CD1c-positive myeloid dendritic cell (primary cell): ENCODE data around the gene ANO2.

Experiments used
- DNase-seq: peaks from one replicate; pipeline ENCODE4 v3.0.0-alpha.2; 2016; ENCODE audit errors: extremely low spot score

Gene ANO2

GRCh38 chr12:5945071-5946008 lies at the start of gene ANO2:
Gene ANO2, minus strand, starts transcription at chr12:5945259. Its CDS starts 42 bp downstream, at chr12:5945217.
- DNase-seq = no peak

- no peak for DNase-seq
Observed at GRCh38 chr12:5989621-5990020, 44.6 kb upstream of the ANO2 start.

- DNase-seq = peak; percentile 78
Observed at GRCh38 chr12:5988659-5989116, 43.6 kb upstream of the ANO2 start.

GRCh38 chr12:5988088-5988487 lies 43.0 kb upstream of the ANO2 start:
- no peak for DNase-seq

GRCh38 chr12:5987573-5987972 lies 42.5 kb upstream of the ANO2 start:
- DNase-seq = no peak

GRCh38 chr12:5985471-5985870 lies 40.4 kb upstream of the ANO2 start:
- no peak for DNase-seq

GRCh38 chr12:5984873-5985272 lies 39.8 kb upstream of the ANO2 start:
- no peak for DNase-seq

- DNase-seq = no peak
Observed at GRCh38 chr12:5982106-5982505, 37.0 kb upstream of the ANO2 start.

- no peak for DNase-seq
Observed at GRCh38 chr12:5977556-5977955, 32.5 kb upstream of the ANO2 start.

- DNase-seq = no peak
Observed at GRCh38 chr12:5976711-5977110, 31.7 kb upstream of the ANO2 start.

GRCh38 chr12:5976196-5976595 lies 31.1 kb upstream of the ANO2 start:
- no peak for DNase-seq

GRCh38 chr12:5973461-5974115 lies 28.5 kb upstream of the ANO2 start:
- DNase-seq = no peak

GRCh38 chr12:5972387-5972786 lies 27.3 kb upstream of the ANO2 start:
- no peak for DNase-seq

- DNase-seq = no peak
Observed at GRCh38 chr12:5971194-5971850, 26.3 kb upstream of the ANO2 start.

- no peak for DNase-seq
Observed at GRCh38 chr12:5969974-5970690, 25.1 kb upstream of the ANO2 start.

- no peak for DNase-seq
Observed at GRCh38 chr12:5969156-5969973, 24.3 kb upstream of the ANO2 start.

GRCh38 chr12:5967645-5968415 lies 22.8 kb upstream of the ANO2 start:
- DNase-seq = no peak

GRCh38 chr12:5966486-5967095 lies 21.5 kb upstream of the ANO2 start:
- no peak for DNase-seq

GRCh38 chr12:5965950-5966383 lies 20.9 kb upstream of the ANO2 start:
- peak; percentile 50 for DNase-seq
